ENCODE data around the gene GNB1L. TPM values are rescaled to one million over a fixed set of nuclear protein-coding genes. Genes with fewer than 3 reads are reported as not detected.

The GNB1L gene
- total and polyA plus RNA-seq, 2 of the 13 experiments (the other 11 are each of a cell fraction or from before 2014, with no cell fraction given): 2.5 to 7.4 TPM

DNA sequence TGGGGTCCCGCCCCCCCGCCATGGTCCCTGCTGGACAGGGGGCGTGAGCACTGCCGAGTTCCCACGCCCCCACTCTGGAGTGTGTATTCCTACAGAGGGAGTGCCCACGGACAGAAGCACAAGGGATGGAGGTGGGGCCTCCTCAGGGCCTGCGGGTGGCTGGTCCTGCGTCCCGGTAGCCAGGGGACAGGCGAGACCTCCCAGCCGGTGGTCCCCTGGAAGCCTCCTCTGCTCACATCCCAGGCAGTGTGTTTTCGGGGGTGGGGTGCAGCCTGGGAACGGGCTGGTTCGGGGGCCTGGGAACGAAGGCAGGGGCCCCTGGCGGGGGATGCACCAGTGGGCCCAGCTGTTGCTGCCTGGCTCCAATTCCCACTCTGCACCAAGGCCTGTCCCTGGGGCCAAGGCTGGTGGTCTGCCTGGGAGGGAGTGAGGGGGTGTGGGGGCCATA is 115.2 kb downstream of the GNB1L start:
- H3K36me3 ChIP-seq (replicated peaks in 1 of 2; ENCODE audit: control insufficient read depth in 1 of 2, insufficient read depth in 2 of 2, low read length in 2 of 2): no peaks in the 10 kb centered on the region
- no peak overlapping the region for H3K9ac ChIP-seq (ENCODE audit: insufficient read depth, low read depth, low read length)
- H3K4me1 ChIP-seq (ENCODE audit: insufficient read depth, low read length): peaks cover 13% of the 10 kb centered on the region
- no peak for DNase-seq (ENCODE audit: low spot score)
- H3K79me2 ChIP-seq (ENCODE audit: insufficient read depth, low read length): no peaks in the 10 kb centered on the region
- TF ChIP-seq STAT5B (CRISPR knock-in tag; IDR thresholded peaks at IDR 0.05) (no peak), MEIS1 (CRISPR knock-in tag; IDR thresholded peaks at IDR 0.05; ENCODE audit: borderline replicate concordance) (no peak), FOXK1 (CRISPR knock-in tag; IDR thresholded peaks at IDR 0.05; ENCODE audit: borderline replicate concordance, low read depth) (no peak), HDAC1 (CRISPR knock-in tag; IDR thresholded peaks at IDR 0.05) (no peak), ZNF713 (CRISPR knock-in tag; IDR thresholded peaks at IDR 0.05) (no peak), ZNF773 (CRISPR knock-in tag; IDR thresholded peaks at IDR 0.05; ENCODE audit: borderline replicate concordance) (no peak), ZNF766 (CRISPR knock-in tag; IDR thresholded peaks at IDR 0.05; ENCODE audit: borderline replicate concordance) (no peak), CC2D1A (CRISPR knock-in tag; IDR thresholded peaks at IDR 0.05) (no peak), TEAD3 (CRISPR knock-in tag; optimal IDR thresholded peaks at IDR 0.05; ENCODE audit: borderline replicate concordance) (no peak), ZNF883 (CRISPR knock-in tag; IDR thresholded peaks at IDR 0.05; ENCODE audit: not compliant biosample characterization) (no peak), ZNF343 (CRISPR knock-in tag; IDR thresholded peaks at IDR 0.05) (no peak)
- TF ChIP-seq, protein P1, sequence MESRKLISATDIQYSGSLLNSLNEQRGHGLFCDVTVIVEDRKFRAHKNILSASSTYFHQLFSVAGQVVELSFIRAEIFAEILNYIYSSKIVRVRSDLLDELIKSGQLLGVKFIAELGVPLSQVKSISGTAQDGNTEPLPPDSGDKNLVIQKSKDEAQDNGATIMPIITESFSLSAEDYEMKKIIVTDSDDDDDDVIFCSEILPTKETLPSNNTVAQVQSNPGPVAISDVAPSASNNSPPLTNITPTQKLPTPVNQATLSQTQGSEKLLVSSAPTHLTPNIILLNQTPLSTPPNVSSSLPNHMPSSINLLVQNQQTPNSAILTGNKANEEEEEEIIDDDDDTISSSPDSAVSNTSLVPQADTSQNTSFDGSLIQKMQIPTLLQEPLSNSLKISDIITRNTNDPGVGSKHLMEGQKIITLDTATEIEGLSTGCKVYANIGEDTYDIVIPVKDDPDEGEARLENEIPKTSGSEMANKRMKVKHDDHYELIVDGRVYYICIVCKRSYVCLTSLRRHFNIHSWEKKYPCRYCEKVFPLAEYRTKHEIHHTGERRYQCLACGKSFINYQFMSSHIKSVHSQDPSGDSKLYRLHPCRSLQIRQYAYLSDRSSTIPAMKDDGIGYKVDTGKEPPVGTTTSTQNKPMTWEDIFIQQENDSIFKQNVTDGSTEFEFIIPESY (CRISPR knock-in tag; IDR thresholded peaks at IDR 0.05): no peak
- TF ChIP-seq, protein P2, sequence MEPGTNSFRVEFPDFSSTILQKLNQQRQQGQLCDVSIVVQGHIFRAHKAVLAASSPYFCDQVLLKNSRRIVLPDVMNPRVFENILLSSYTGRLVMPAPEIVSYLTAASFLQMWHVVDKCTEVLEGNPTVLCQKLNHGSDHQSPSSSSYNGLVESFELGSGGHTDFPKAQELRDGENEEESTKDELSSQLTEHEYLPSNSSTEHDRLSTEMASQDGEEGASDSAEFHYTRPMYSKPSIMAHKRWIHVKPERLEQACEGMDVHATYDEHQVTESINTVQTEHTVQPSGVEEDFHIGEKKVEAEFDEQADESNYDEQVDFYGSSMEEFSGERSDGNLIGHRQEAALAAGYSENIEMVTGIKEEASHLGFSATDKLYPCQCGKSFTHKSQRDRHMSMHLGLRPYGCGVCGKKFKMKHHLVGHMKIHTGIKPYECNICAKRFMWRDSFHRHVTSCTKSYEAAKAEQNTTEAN (CRISPR knock-in tag; conservative IDR thresholded peaks at IDR 0.05): no peak
- TF ChIP-seq, protein P3, sequence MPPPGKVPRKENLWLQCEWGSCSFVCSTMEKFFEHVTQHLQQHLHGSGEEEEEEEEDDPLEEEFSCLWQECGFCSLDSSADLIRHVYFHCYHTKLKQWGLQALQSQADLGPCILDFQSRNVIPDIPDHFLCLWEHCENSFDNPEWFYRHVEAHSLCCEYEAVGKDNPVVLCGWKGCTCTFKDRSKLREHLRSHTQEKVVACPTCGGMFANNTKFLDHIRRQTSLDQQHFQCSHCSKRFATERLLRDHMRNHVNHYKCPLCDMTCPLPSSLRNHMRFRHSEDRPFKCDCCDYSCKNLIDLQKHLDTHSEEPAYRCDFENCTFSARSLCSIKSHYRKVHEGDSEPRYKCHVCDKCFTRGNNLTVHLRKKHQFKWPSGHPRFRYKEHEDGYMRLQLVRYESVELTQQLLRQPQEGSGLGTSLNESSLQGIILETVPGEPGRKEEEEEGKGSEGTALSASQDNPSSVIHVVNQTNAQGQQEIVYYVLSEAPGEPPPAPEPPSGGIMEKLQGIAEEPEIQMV (CRISPR knock-in tag; IDR thresholded peaks at IDR 0.05; ENCODE audit: low read depth): no peak
- TF ChIP-seq, protein P4, sequence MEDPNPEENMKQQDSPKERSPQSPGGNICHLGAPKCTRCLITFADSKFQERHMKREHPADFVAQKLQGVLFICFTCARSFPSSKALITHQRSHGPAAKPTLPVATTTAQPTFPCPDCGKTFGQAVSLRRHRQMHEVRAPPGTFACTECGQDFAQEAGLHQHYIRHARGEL (CRISPR knock-in tag; IDR thresholded peaks at IDR 0.05): no peak
- TF ChIP-seq, protein P5, sequence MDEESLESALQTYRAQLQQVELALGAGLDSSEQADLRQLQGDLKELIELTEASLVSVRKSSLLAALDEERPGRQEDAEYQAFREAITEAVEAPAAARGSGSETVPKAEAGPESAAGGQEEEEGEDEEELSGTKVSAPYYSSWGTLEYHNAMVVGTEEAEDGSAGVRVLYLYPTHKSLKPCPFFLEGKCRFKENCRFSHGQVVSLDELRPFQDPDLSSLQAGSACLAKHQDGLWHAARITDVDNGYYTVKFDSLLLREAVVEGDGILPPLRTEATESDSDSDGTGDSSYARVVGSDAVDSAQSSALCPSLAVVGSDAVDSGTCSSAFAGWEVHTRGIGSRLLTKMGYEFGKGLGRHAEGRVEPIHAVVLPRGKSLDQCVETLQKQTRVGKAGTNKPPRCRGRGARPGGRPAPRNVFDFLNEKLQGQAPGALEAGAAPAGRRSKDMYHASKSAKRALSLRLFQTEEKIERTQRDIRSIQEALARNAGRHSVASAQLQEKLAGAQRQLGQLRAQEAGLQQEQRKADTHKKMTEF (CRISPR knock-in tag; IDR thresholded peaks at IDR 0.05): no peak
- CTCF ChIA-PET (ENCODE audit: low intra/inter-chr PET ratio, low total read pairs): no interaction called here
- H3K27ac ChIP-seq (ENCODE audit: extremely low read length, insufficient read depth, low read length): no peak overlapping the region
- in situ Hi-C loops (cut with HindIII; ENCODE audit: extremely low pct_ligation_motif_present, low pct_unique_long_range_greater_than_20kb): no loop called here
- BruUV-seq (replicated peaks): no TSS peak
- no peak overlapping the region for H2AFZ ChIP-seq (ENCODE audit: low read length)
- no peak overlapping the region for H3K4me2 ChIP-seq (ENCODE audit: low read depth, low read length)
- H4K20me1 ChIP-seq (ENCODE audit: insufficient read depth, low read length): peaks cover 3% of the 10 kb centered on the region; the same call in 1 of the 2 replicates
- no peak overlapping the region for H3K4me3 ChIP-seq (replicated peaks in 1 of 3; ENCODE audit: insufficient read depth in 1 of 3, low read depth in 2 of 3, low read length in 3 of 3)
- POLR2A ChIA-PET: no interaction called here
- no peaks in the 10 kb centered on the region for H3K9me3 ChIP-seq (ENCODE audit: low read length)
- 14% methylated on average over 9 of the region's 16 CpGs for WGBS (ENCODE audit: low lambda C conversion rate)
- no peak for ATAC-seq
- peaks cover 10 to 81% of the 10 kb centered on the region in 2 experiments for H3K27me3 ChIP-seq (ENCODE audit: control insufficient read depth in 1 of 2, insufficient read depth in 2 of 2, low read length in 2 of 2)
- intact Hi-C loops (cut with micrococcal nuclease; ENCODE audit: unreplicated experiment): no loop called here
- no peak for FAIRE-seq

Data from HepG2 (cell line).